ENCODE data around the gene CIB2.

GRCh38 chr15:78149068-78149804 is 18.0 kb upstream of the CIB2 start, which contains the start of gene IDH3A:
- TF ChIP-seq EZH2 (IDR thresholded peaks at IDR 0.05; ENCODE audit: low read depth, unreplicated experiment) (no peak), CTCF (conservative IDR thresholded peaks at IDR 0.05; ENCODE audit: low read depth in 2 of 2) (no peak), CREB1 (CRISPR knock-in tag; IDR thresholded peaks at IDR 0.05; ENCODE audit: low read depth) (peak; percentile 34; the same call in 1 of the 2 replicates), EZH2phosphoT487 (IDR thresholded peaks at IDR 0.05; ENCODE audit: unreplicated experiment) (no peak), ZNF331 (CRISPR knock-in tag; IDR thresholded peaks at IDR 0.05; ENCODE audit: low read depth) (no peak), STAT1 (IDR thresholded peaks at IDR 0.05; ENCODE audit: unreplicated experiment) (no peak), REST (IDR thresholded peaks at IDR 0.05; ENCODE audit: unreplicated experiment) (no peak), POLR2AphosphoS5 (IDR thresholded peaks at IDR 0.05; ENCODE audit: low read depth) (peak; percentile 86), ZNF114 (CRISPR knock-in tag; IDR thresholded peaks at IDR 0.05) (no peak)

Measured in GM23338 (cell line).